ENCODE results near the gene LIPT2. TPM values are rescaled to one million over a fixed set of nuclear protein-coding genes. Genes with fewer than 3 reads are reported as not detected.
A peak's percentile ranks its signal among the peaks of the same experiment; 100 is the strongest.

Gene LIPT2
- total RNA-seq, 1 donor, result 12.7 TPM

- no peak for DNase-seq (ENCODE audit: low read depth in 2 of 3, low spot score in 2 of 3)
Observed at GRCh38 chr11:74504100-74504691, 10.7 kb upstream of the LIPT2 start.

GRCh38 chr11:74494916-74495315, 1.4 kb upstream of the LIPT2 start:
- DNase-seq (ENCODE audit: low read depth in 2 of 3, low spot score in 2 of 3), result no peak

GRCh38 chr11:74493791-74494630, 487 bp upstream of the LIPT2 start:
- DNase-seq (ENCODE audit: low read depth in 2 of 3, low spot score in 2 of 3), result no peak

GRCh38 chr11:74492084-74492483, 1.4 kb downstream of the LIPT2 start:
- no peak for DNase-seq (ENCODE audit: low read depth in 2 of 3, low spot score in 2 of 3)

DNA sequence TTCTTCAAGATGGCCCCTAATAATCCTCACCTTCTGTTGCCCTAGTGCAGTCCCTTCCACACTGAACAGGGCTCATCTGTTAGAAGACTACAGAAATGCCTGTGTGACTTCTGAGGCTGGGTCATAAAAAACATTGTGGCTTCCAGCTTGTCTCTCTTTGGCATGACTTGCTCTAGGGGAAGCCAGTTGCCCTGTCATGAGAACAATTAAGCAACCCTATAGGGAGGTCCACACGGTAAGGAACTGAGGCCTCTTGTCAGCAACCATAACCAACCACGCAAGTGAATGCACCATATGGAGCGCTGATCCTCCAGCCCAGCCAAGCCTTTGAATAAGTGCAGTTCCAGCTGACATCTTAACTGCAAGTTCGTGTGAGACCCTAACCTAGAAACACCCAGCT, 2.6 kb downstream of the LIPT2 start:
- DNase-seq (ENCODE audit: low read depth in 2 of 3, low spot score in 2 of 3), result no peak

DNA sequence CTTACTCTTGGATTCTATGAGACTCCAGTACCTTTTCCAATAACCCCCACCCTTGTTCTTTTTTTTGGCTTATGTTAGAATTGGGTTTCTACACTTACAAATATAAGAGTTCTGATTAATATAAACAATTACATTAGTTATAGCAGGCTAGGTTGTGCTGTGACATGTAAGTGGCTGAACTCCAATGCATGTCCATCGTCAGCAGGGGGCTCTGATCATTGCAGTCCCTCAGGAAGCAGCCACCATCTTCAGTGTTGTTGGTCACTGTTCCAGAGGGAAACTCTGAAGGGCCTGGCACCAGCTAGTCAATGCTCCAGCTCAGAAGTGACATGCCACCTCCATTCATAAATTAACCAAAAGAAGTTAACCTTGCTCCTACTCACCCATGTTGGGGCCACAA, 5.6 kb downstream of the LIPT2 start:
- no peak for DNase-seq (ENCODE audit: low read depth in 2 of 3, low spot score in 2 of 3)

GRCh38 chr11:74485868-74486267, 7.7 kb downstream of the LIPT2 start:
- peak in 1 of 3 donors; percentile 23 for DNase-seq (ENCODE audit: low read depth in 2 of 3, low spot score in 2 of 3)

- DNase-seq (ENCODE audit: low read depth in 2 of 3, low spot score in 2 of 3), result no peak
Observed at GRCh38 chr11:74480688-74481417, 12.7 kb downstream of the LIPT2 start.

DNA sequence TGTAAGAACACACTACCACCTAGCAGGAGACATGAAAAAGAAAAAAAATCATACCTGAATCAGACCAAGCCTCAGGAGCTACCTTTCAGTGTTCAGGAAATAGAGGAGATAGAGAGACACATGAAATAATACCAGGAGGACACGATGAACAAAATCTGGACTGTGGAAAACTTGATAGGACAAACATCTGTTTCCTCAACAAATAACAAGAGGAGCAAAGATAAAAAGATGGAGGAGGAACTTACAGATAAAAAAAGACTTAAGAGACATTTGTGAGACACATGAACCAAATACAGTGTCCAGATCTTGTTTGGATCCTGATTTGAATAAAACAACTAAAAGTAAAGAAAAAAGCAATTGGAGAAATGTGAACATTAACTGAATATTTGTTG, 13.8 kb downstream of the LIPT2 start:
- no peak for DNase-seq (ENCODE audit: low read depth in 2 of 3, low spot score in 2 of 3)

DNA sequence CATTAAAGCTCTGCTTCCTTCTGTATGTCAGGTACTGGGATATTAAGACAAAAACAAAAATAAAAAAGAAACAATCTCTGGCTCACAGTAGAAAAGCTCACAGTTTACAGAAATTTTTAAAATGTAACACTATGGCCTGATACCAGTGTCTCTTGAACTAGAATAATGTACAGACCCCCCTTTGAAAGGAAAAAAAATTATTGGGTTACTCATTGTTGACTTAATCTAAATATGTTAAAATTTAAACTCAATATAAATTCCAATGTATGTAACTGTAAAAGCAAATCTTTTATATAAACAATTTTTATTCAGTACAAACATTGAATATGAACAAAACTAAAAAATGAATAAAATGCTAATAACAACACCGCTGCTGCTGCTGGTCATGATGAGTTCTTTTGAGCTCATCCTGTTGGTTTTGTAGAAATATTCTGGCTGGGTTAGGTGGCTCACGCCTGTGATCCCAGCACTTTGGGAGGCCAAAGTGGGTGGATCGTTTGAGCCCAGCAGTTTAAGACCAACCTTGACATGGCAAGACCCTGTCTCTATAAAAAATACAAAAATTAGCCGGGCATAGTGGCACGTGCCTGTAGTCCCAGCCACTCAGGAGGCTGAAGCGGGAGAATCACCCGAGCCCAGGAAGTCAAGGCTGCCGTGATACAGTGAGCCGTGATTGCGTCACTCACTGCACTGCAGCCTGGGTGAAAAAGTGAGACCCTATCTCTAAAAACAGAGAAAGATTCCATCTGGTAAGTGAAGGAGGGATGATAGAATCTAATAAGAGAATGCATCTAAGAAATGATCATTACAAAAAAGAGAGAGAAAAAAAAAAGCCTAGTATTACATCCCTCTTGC, 14.4 kb downstream of the LIPT2 start:
- DNase-seq (ENCODE audit: low read depth in 2 of 3, low spot score in 2 of 3), result no peak

DNA sequence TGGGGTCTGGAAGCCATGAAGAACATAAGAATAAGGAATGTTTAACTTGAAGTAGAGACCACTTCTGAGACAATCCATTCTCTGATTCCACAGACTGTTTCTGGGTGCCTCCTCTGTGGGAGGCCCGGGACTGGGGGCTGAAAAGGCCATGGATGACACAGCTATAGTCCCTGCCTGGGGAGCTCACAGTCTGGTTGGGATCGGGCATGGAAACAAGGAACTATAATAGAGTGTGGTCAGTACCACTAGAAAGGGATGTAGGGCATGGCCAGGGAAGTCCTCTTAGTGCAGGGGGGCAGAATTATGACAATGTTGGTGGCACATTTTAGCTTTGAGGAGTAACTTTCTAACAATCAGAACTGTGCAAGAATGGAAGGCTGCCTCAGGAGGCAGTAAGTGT, 17.0 kb downstream of the LIPT2 start:
- no peak for DNase-seq (ENCODE audit: low read depth in 2 of 3, low spot score in 2 of 3)

DNA sequence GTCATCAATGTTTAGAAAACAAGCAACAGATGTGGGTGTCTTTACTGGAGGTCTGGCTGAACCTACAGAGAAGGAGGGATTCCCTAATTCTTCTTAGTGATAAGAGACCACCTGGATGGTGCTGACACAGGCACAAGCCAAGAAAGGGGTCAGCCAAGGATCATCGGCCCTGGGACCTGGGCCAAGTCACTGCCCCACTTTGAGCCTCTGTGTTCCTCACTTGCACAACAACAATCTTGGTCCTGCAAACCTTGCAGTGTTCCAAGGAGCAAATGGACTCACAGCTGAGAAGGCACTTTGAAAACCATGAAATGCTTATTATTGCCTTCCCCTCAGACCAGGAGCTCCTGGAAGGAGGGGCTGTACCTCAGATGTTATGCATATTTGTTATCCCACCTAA, 19.2 kb downstream of the LIPT2 start:
- DNase-seq (ENCODE audit: low read depth in 2 of 3, low spot score in 2 of 3), result no peak

DNA sequence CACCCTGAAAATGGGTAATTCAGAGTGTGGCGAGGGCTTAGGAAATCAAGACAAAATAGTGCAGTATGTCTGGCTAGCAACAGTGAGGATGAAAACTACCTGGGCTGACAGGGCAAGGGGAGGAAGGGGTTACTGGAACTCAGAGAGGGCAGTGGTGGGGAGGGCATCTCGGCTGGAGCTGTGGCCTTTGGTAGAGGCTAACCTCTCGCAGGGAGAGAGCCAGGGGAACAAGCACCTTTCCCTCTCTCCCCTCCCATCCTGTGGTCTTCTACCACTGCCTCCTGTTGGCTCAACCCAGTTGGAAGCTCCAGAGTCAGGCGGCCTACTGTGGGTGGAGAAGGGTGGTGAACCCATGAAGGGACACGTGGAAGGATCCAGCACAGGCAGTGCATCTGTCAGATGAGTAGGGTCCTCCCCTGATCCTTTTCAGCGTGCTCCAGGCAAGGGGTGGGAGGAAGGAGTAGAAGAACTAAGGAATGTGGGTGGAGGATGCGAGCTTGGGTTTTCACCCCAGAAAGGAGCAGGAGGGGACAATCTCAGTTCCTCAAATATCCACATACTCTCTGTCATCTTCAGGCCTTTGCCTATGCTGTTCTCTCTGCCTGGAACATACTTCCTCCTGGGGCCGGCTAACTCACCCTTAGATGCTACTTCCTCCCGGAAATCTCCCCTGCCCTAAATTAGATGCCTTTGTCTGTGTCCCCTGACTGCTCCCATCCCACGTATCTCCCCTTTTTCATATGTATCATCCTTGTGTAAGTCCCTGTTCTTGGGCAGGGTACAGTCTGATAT, 19.9 kb downstream of the LIPT2 start:
- DNase-seq (ENCODE audit: low read depth in 2 of 3, low spot score in 2 of 3), result no peak

DNA sequence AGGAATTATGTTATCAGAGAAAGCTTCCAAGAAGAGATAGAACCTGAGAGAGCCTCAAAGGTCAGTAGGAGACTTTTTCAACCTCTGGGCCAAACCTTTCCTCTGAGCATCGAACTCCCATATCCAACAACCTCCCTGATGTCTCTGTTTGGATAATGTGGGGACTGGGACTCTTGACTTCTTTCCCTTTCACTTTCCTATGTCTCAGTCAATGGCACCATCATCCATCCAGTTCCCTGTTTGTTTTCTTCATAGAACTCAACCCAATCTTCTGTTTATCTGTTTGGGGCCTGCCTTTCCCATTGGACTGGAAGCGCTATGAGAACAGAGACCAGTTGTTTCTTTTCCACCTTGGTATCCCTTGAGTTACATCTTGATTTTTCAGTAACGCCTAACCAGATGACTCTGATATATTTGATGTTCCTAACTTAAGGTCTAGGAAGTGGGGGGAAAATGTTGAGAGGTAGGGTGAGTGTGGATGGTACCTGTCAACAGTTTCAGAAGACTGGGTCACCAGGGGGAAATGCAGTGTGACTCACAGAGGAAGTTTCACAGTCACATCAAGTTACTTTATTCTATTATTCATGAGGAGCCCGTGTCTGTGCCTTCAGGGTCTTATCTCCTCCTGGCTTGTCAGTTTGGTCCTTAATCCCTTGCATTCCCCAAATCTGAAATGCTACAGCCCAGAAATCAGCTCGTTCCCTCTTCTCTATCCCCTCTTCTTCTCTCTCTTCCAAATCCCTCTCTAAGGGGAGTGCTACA, 21.7 kb downstream of the LIPT2 start:
- DNase-seq (ENCODE audit: low read depth in 2 of 3, low spot score in 2 of 3), result no peak

- no peak for DNase-seq (ENCODE audit: low read depth in 2 of 3, low spot score in 2 of 3)
Observed at GRCh38 chr11:74471037-74471436, 22.5 kb downstream of the LIPT2 start.

DNA sequence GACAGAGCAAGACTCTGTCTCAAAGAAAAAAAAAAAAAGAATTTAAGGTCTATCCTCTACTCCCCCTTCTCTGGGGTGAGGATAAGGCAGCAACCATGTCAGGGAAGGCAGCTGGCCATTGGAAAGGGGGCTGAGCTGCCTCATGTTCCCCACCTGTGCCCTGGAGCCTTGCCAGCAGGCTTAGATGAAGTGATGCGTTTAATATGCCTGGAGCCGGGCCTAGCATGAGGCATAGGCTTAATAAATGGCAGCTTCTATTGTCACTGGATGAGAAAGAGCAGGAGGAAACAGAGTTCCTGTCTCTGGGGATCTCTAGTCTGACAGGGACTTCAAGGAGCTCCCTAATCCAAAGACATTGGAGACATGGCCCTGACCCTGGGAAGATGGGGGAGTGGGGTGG, 23.0 kb downstream of the LIPT2 start:
- DNase-seq (ENCODE audit: low read depth in 2 of 3, low spot score in 2 of 3), result no peak

- DNase-seq (ENCODE audit: low read depth in 2 of 3, low spot score in 2 of 3), result no peak
Observed at GRCh38 chr11:74468936-74469335, 24.6 kb downstream of the LIPT2 start.

DNA sequence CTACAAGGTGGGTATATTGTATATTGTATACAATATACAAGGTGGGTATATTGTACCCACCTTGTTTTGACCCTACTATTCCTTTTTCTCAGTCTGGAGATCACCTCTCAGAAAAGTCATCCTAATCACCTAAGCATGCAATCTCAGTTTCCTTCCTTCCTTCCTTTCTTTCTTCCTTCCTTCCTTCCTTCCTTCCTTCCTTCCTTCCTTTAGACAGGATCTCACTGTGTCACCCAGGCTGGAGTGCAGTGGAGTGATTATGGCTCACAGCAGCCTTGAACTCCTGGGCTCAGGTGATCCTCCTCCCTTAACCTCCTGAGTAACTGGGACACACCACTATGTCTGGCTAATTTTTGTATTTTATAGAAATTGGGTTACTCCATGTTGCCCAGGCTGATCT, 25.0 kb downstream of the LIPT2 start:
- DNase-seq (ENCODE audit: low read depth in 2 of 3, low spot score in 2 of 3), result no peak

GRCh38 chr11:74468058-74468457, 25.5 kb downstream of the LIPT2 start:
- DNase-seq (ENCODE audit: low read depth in 2 of 3, low spot score in 2 of 3), result no peak
